DMS114 treated with DMSO at 0.1 percent for 48 hours (cell line): ENCODE results near the gene DALRD3.
"Not testable (repeated sequence)": the region's sequence is repeated elsewhere in the genome, so short reads cannot be mapped to it uniquely, and the experiment has no call there.

ENCODE experiments used
- DNase-seq: peaks from one replicate; lab custom pipeline; 2025; ENCODE audit not compliant: unreplicated experiment; lab: John Stamatoyannopoulos, UW

DALRD3 gene

GRCh38 chr3:49021813-49022687 lies 3.7 kb upstream of the DALRD3 start, which contains the start of gene NDUFAF3:
TSS of gene NDUFAF3 (plus strand) at chr3:49022121. CDS start at chr3:49022145, 24 bp downstream.
- DNase-seq: peak; percentile 82

GRCh38 chr3:49021213-49021812 lies 2.9 kb upstream of the DALRD3 start:
- peak; percentile 91 for DNase-seq

- no peak for DNase-seq
Measured at GRCh38 chr3:49020330-49021212, 2.2 kb upstream of the DALRD3 start.

- no peak for DNase-seq
Measured at GRCh38 chr3:49019941-49020329, 1.6 kb upstream of the DALRD3 start.

GRCh38 chr3:49018707-49019006 lies 277 bp upstream of the DALRD3 start:
- peak; percentile 43 for DNase-seq

GRCh38 chr3:49017229-49017970 lies 980 bp downstream of the DALRD3 start:
- peak; percentile 19 for DNase-seq

GRCh38 chr3:49016414-49017228 lies 1.8 kb downstream of the DALRD3 start:
- DNase-seq: no peak

- DNase-seq: no peak
Measured at GRCh38 chr3:49015765-49016164, 2.6 kb downstream of the DALRD3 start.

- DNase-seq: no peak
Measured at GRCh38 chr3:49015072-49015471, 3.3 kb downstream of the DALRD3 start.

- peak; percentile 13 for DNase-seq
Measured at GRCh38 chr3:49013738-49014660, 4.4 kb downstream of the DALRD3 start.

- no peak for DNase-seq
Measured at GRCh38 chr3:49013113-49013737, 5.2 kb downstream of the DALRD3 start.

- no peak for DNase-seq
Measured at GRCh38 chr3:49012441-49013017, 5.9 kb downstream of the DALRD3 start.

GRCh38 chr3:49009396-49009795 lies 9.0 kb downstream of the DALRD3 start:
- no peak for DNase-seq

- DNase-seq: not testable (repeated sequence)
Measured at GRCh38 chr3:49008627-49009026, 9.8 kb downstream of the DALRD3 start.

GRCh38 chr3:49007771-49008528 lies 10.4 kb downstream of the DALRD3 start:
- peak; percentile 31 for DNase-seq

GRCh38 chr3:49007068-49007770 lies 11.2 kb downstream of the DALRD3 start, which contains the start of gene WDR6:
TSS of gene WDR6 (plus strand) at chr3:49007391. CDS start at chr3:49007432, 41 bp downstream.
- DNase-seq: peak; percentile 92
